ENCODE results near the gene RALGAPA1. TPM values are rescaled to one million over a fixed set of nuclear protein-coding genes. Genes with fewer than 3 reads are reported as not detected.

The RALGAPA1 gene
- total and polyA plus RNA-seq, 5 experiments from 2014 or later, result 15.3 to 74.2 (median 25.9) TPM

- peak in 3 of 10 donors; percentile 20 to 29 (median 27) for DNase-seq
- Mint-ChIP-seq H3K27ac (no peak overlapping the region), H3K9me3 (no peaks in the 10 kb centered on the region), H3K36me3 (no peaks in the 10 kb centered on the region), H3K27me3 (peaks cover 0 to 4% (median 0%) of the 10 kb centered on the region in 5 donors), H3K4me1 (peaks cover 0 to 3% (median 0%) of the 10 kb centered on the region in 4 donors), H3K4me3 (no peak overlapping the region)
- POLR2A ChIA-PET, result interaction anchor here (1.7 kb wide), 1 partner anchor 50 kb away, joined by 3 read pairs; no protein-coding TSS in a partner anchor
- ATAC-seq, result peak; percentile 38 to 49
Measured at GRCh38 chr14:35818346-35819115, 9.4 kb upstream of the RALGAPA1 start.

GRCh38 chr14:35814371-35815005, 5.4 kb upstream of the RALGAPA1 start:
- peak; percentile 54 to 87 (median 74) for DNase-seq
- Mint-ChIP-seq H3K4me3 (no peak overlapping the region), H3K27me3 (peaks cover 0 to 4% (median 0%) of the 10 kb centered on the region in 5 donors), H3K9me3 (no peaks in the 10 kb centered on the region), H3K36me3 (no peaks in the 10 kb centered on the region), H3K27ac (peak overlapping the region in 2 of 10 donors; percentile 3), H3K4me1 (peaks cover 0 to 6% (median 3%) of the 10 kb centered on the region in 4 donors)
- peak; percentile 93 to 94 for ATAC-seq
- POLR2A ChIA-PET, result interaction anchor here (0.5 kb wide), 1 partner anchor 886 kb away, joined by 4 read pairs; no protein-coding TSS in a partner anchor

DNA sequence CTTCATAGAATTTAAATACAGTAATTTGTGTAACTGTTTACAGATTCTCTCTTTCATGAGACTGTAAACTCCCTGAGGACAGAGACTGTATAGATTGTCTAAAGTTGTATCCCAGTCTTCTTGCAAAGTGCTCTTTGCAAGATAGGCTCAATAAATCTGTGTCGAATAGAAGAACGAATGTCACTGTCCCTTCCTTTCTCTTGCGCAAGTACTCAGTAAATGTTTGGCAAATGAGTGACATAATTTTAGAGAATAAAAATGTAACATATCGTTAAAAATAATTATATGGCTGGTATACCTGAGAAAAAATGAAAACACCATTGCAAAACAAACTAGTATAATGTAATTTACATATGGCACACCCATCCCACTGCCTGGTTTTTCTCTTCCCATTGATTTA, 1.9 kb upstream of the RALGAPA1 start:
- POLR2A ChIA-PET, result interaction anchor here (2.5 kb wide), 1 partner anchor 15 kb away, joined by 15 read pairs; the partner anchor contains the start of gene BRMS1L

DNA sequence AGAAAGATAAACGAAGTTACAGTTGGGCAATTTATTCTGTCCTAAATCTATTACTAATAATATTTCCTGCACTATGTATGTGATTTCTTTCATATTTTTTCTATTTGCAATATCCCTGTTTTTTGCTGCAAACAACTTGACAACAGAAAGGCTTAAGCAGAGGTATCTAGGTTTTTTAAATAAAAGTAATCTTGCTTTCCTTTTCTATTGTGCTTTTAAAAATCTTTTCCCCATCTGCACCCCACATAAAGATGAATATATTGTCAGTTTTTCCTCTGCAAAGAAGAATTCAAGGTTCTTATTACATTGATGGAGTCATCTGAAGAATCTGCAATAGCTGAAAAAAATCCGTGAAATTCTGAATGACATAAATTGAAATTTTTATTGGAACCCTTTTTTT, 502 bp upstream of the RALGAPA1 start:
- H3K4me3 Mint-ChIP-seq, result peak overlapping the region; percentile 81 to 99 (median 96)
- H3K36me3 Mint-ChIP-seq, result peaks cover 0 to 4% (median 0%) of the 10 kb centered on the region in 3 donors
- POLR2A ChIA-PET, result interaction anchor here (2.5 kb wide), 1 partner anchor 16 kb away, joined by 15 read pairs; the partner anchor contains the start of gene BRMS1L
- ATAC-seq, result no peak
- peaks cover 15 to 41% (median 35%) of the 10 kb centered on the region in 4 donors for H3K4me1 Mint-ChIP-seq
- H3K27me3 Mint-ChIP-seq, result peaks cover 0 to 2% (median 0%) of the 10 kb centered on the region in 5 donors
- H3K9me3 Mint-ChIP-seq, result no peaks in the 10 kb centered on the region
- DNase-seq, result no peak
- H3K27ac Mint-ChIP-seq, result peak overlapping the region; percentile 77 to 99 (median 96)

More for the DNA sequence above, 1.9 kb upstream of the RALGAPA1 start:
- no peak for ATAC-seq
- no peak for DNase-seq
- H3K27ac Mint-ChIP-seq, result peak overlapping the region in 6 of 10 donors; percentile 24 to 97 (median 64)
- H3K9me3 Mint-ChIP-seq, result no peaks in the 10 kb centered on the region
- peaks cover 0 to 2% (median 0%) of the 10 kb centered on the region in 5 donors for H3K27me3 Mint-ChIP-seq
- peaks cover 12 to 35% (median 31%) of the 10 kb centered on the region in 4 donors for H3K4me1 Mint-ChIP-seq
- no peak overlapping the region for H3K4me3 Mint-ChIP-seq
- H3K36me3 Mint-ChIP-seq, result no peaks in the 10 kb centered on the region

GRCh38 chr14:35808076-35808637, 938 bp downstream of the RALGAPA1 start:
- POLR2A ChIA-PET, result interaction anchor here (2.5 kb wide), 1 partner anchor 18 kb away, joined by 15 read pairs; the partner anchor contains the start of gene BRMS1L
- DNase-seq (peak in 3 of 10 donors; percentile 7 to 18 (median 17)), ATAC-seq (no peak)
- Mint-ChIP-seq H3K36me3 (peaks cover 0 to 12% (median 0%) of the 10 kb centered on the region in 3 donors), H3K4me1 (peaks cover 15 to 41% (median 39%) of the 10 kb centered on the region in 4 donors), H3K9me3 (no peaks in the 10 kb centered on the region), H3K27me3 (peaks cover 0 to 2% (median 0%) of the 10 kb centered on the region in 5 donors), H3K27ac (peak overlapping the region; percentile 85 to 98 (median 96)), H3K4me3 (peak overlapping the region; percentile 88 to 99 (median 97))

GRCh38 chr14:35807131-35807961, 1.7 kb downstream of the RALGAPA1 start:
- DNase-seq (no peak), ATAC-seq (no peak)
- Mint-ChIP-seq H3K4me1 (peaks cover 15 to 45% (median 42%) of the 10 kb centered on the region in 4 donors), H3K36me3 (peaks cover 0 to 20% (median 6%) of the 10 kb centered on the region in 3 donors), H3K9me3 (no peaks in the 10 kb centered on the region), H3K27ac (peak overlapping the region in 9 of 10 donors; percentile 27 to 98 (median 87)), H3K27me3 (peaks cover 0 to 2% (median 0%) of the 10 kb centered on the region in 5 donors), H3K4me3 (peak overlapping the region; percentile 88 to 99 (median 97))
- POLR2A ChIA-PET, result interaction anchor here (0.7 kb wide), 1 partner anchor 18 kb away, joined by 3 read pairs; the partner anchor contains the start of gene BRMS1L

GRCh38 chr14:35806006-35806907, 2.8 kb downstream of the RALGAPA1 start:
- DNase-seq (no peak), ATAC-seq (no peak)
- peak overlapping the region in 8 of 10 donors; percentile 30 to 97 (median 91) for H3K4me3 Mint-ChIP-seq
- no peaks in the 10 kb centered on the region for H3K9me3 Mint-ChIP-seq
- H3K27ac Mint-ChIP-seq, result peak overlapping the region in 6 of 10 donors; percentile 13 to 63 (median 44)
- peaks cover 0 to 22% (median 6%) of the 10 kb centered on the region in 3 donors for H3K36me3 Mint-ChIP-seq
- peaks cover 0 to 2% (median 0%) of the 10 kb centered on the region in 5 donors for H3K27me3 Mint-ChIP-seq
- POLR2A ChIA-PET, result interaction anchor here (0.5 to 0.7 kb wide), 2 partner anchors 19 to 926 kb away, joined by 3 to 4 read pairs; partner anchors contain the start of gene BRMS1L
- peaks cover 18 to 55% (median 52%) of the 10 kb centered on the region in 4 donors for H3K4me1 Mint-ChIP-seq

DNA sequence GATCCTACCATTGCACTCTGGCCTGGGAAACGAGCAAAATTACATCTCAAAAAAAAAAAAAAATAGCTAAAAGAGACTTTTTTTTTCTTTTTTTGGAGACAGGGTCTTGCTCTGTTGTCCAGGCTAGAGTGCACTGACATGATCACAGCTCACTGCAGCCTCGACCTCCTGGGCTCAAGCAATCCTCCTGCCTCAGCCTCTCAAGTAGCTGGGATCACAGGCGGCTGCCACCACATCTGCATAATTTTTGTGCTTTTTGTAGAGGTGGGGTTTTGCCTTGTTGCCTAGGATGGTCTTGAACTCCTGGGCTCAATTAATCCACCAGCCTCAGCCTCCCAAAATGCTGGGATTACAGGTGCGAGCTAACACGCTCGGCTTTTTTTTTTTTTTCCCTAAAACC, 11.3 kb downstream of the RALGAPA1 start:
- no peak for ATAC-seq
- Mint-ChIP-seq H3K9me3 (no peaks in the 10 kb centered on the region), H3K27me3 (no peaks in the 10 kb centered on the region), H3K27ac (no peak overlapping the region), H3K36me3 (peaks cover 0 to 35% (median 7%) of the 10 kb centered on the region in 3 donors), H3K4me3 (no peak overlapping the region), H3K4me1 (peaks cover 26 to 60% (median 55%) of the 10 kb centered on the region in 4 donors)
- POLR2A ChIA-PET, result no interaction called here
- DNase-seq, result no peak

DNA sequence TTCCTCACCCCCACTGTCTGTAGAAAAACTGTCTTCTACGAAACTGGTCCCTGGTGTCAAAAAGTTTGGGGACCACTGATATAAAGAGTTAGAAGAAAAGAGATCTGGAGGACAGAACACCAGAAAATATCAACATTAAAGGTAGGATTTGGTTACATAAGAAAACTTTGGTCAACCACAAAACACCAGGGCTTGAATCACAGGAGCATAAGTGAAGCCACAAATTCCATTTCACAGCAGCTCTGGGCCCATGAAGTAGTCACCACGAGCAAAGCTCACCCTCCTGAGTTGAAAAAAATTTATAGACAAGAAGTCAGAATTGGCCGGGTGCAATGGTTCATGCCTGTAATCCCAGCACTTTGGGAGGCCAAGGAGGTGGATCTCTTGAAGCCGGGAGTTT, 19.4 kb downstream of the RALGAPA1 start:
- Mint-ChIP-seq H3K9me3 (no peaks in the 10 kb centered on the region), H3K27ac (peak overlapping the region in 2 of 10 donors; percentile 56 to 57), H3K4me1 (peaks cover 16 to 40% (median 38%) of the 10 kb centered on the region in 4 donors), H3K36me3 (peaks cover 0 to 29% (median 12%) of the 10 kb centered on the region in 3 donors), H3K4me3 (no peak overlapping the region), H3K27me3 (no peaks in the 10 kb centered on the region)
- peak in 2 of 10 donors; percentile 9 to 14 for DNase-seq
- peak; percentile 29 to 42 for ATAC-seq
- POLR2A ChIA-PET, result no interaction called here

GRCh38 chr14:35786856-35787255, 22.2 kb downstream of the RALGAPA1 start:
- DNase-seq (no peak), ATAC-seq (no peak)
- peaks cover 19 to 50% (median 40%) of the 10 kb centered on the region in 4 donors for H3K4me1 Mint-ChIP-seq
- H3K9me3 Mint-ChIP-seq, result peaks cover 0 to 8% (median 1%) of the 10 kb centered on the region in 9 donors
- no peak overlapping the region for H3K4me3 Mint-ChIP-seq
- H3K27ac Mint-ChIP-seq, result peak overlapping the region in 1 of 10 donors; percentile 1
- peaks cover 5 to 23% (median 18%) of the 10 kb centered on the region in 3 donors for H3K36me3 Mint-ChIP-seq
- H3K27me3 Mint-ChIP-seq, result no peaks in the 10 kb centered on the region
- POLR2A ChIA-PET, result interaction anchor here (0.7 kb wide), 1 partner anchor 551 kb away, joined by 3 read pairs; no protein-coding TSS in a partner anchor
